ENCODE measurements around the gene AKAP12.

Gene AKAP12

DNA sequence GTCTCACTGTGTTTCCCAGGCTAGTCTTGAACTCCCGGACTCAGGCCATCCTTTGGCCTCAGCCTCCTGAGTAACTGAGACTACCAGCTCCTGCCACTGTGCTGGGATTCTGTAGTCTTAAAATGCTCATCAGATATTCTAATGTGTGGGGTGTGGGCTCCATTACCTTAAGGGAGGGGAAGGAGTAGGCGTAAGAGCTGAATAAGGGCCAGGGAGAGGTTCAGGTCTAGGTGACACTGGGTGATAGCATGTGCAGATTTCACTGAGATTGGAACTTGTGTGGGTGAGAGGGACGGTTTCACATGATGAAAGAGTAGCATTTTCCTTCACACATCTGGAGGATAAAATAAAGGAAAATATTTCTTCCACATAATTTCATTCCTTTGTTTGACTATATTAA lies 8.5 kb downstream of the AKAP12 start:
- H3K4me2 ChIP-seq (ENCODE audit: low read depth, low read length, poor library complexity, severe bottlenecking), result no peak overlapping the region
- no peaks in the 10 kb centered on the region for H3K27me3 ChIP-seq (ENCODE audit: insufficient read depth, low read length, poor library complexity, severe bottlenecking)
- no peaks in the 10 kb centered on the region for H3K36me3 ChIP-seq (ENCODE audit: insufficient read depth, low read length)
- no peak overlapping the region for H2AFZ ChIP-seq (ENCODE audit: low read length)
- peaks cover 4% of the 10 kb centered on the region for H3K4me1 ChIP-seq (ENCODE audit: insufficient read depth, low read length, poor library complexity, severe bottlenecking)
- H3K9ac ChIP-seq (ENCODE audit: low read depth, low read length, poor library complexity, severe bottlenecking), result no peak overlapping the region
- no peaks in the 10 kb centered on the region for H3F3A ChIP-seq (ENCODE audit: low read depth)
- H3K79me2 ChIP-seq (ENCODE audit: insufficient read depth, low read length), result peaks cover 11% of the 10 kb centered on the region
- H3K4me3 ChIP-seq (ENCODE audit: low read length, poor library complexity, severe bottlenecking), result no peak overlapping the region
- H4K20me1 ChIP-seq (ENCODE audit: insufficient read depth, low read length, poor library complexity, severe bottlenecking), result no peaks in the 10 kb centered on the region
- no peaks in the 10 kb centered on the region for H3K9me2 ChIP-seq (replicated peaks; ENCODE audit: low read depth, low read length)
- H3K9me3 ChIP-seq (ENCODE audit: insufficient read depth, low read depth, low read length), result no peaks in the 10 kb centered on the region
- TF ChIP-seq CTCF (conservative IDR thresholded peaks at IDR 0.05; ENCODE audit: low read length) (no peak), EZH2phosphoT487 (IDR thresholded peaks at IDR 0.05; ENCODE audit: borderline replicate concordance) (no peak)

GRCh38 chr6:151252634-151253033 lies 12.9 kb downstream of the AKAP12 start:
- Histone ChIP-seq H2AFZ (ENCODE audit: low read length) (no peak overlapping the region), H3K4me2 (ENCODE audit: low read depth, low read length, poor library complexity, severe bottlenecking) (no peak overlapping the region), H3K9ac (ENCODE audit: low read depth, low read length, poor library complexity, severe bottlenecking) (no peak overlapping the region), H3K4me3 (ENCODE audit: low read length, poor library complexity, severe bottlenecking) (no peak overlapping the region), H3K9me3 (ENCODE audit: insufficient read depth, low read depth, low read length) (no peaks in the 10 kb centered on the region), H3F3A (ENCODE audit: low read depth) (no peaks in the 10 kb centered on the region), H3K27me3 (ENCODE audit: insufficient read depth, low read length, poor library complexity, severe bottlenecking) (no peaks in the 10 kb centered on the region), H3K79me2 (ENCODE audit: insufficient read depth, low read length) (peaks cover 7% of the 10 kb centered on the region; the same call in 1 of the 2 replicates), H4K20me1 (ENCODE audit: insufficient read depth, low read length, poor library complexity, severe bottlenecking) (no peaks in the 10 kb centered on the region), H3K4me1 (ENCODE audit: insufficient read depth, low read length, poor library complexity, severe bottlenecking) (no peaks in the 10 kb centered on the region), H3K9me2 (replicated peaks; ENCODE audit: low read depth, low read length) (no peaks in the 10 kb centered on the region), H3K36me3 (ENCODE audit: insufficient read depth, low read length) (no peaks in the 10 kb centered on the region)
- TF ChIP-seq CTCF (conservative IDR thresholded peaks at IDR 0.05; ENCODE audit: low read length), result no peak
- TF ChIP-seq EZH2phosphoT487 (IDR thresholded peaks at IDR 0.05; ENCODE audit: borderline replicate concordance), result no peak

DNA sequence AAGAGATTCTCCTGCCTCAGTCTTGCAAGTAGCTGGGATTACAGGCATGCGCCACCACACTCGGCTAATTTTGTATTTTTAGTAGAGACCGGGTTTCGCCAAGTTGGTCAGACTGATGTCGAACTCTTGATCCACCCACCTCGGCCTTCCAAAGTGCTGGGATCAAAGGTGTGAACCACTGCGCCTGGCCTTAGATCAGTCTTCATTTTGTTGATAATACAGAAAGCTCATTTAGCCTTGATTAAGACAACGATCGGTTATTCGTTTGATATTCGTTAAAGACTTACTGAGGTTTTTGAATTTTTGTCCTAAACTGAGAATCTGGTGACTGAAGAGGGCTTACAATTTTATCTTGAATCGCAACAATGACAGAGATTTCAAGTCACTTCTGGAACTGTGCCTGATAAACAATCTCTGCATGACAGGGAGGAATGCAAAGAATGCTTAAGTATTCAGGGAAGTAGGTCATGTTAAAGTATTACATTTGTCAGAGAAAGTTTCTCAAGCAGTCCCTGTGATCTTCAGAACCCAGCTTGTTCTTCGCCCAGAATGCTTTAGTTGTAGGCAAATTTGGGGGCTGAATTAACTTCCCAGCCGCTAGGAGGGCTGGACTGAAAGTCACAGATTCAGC lies 14.8 kb downstream of the AKAP12 start:
- Histone ChIP-seq H3F3A (ENCODE audit: low read depth) (no peaks in the 10 kb centered on the region), H4K20me1 (ENCODE audit: insufficient read depth, low read length, poor library complexity, severe bottlenecking) (no peaks in the 10 kb centered on the region), H3K4me2 (ENCODE audit: low read depth, low read length, poor library complexity, severe bottlenecking) (no peak overlapping the region), H3K9me3 (ENCODE audit: insufficient read depth, low read depth, low read length) (no peaks in the 10 kb centered on the region), H3K79me2 (ENCODE audit: insufficient read depth, low read length) (no peaks in the 10 kb centered on the region), H2AFZ (ENCODE audit: low read length) (no peak overlapping the region), H3K4me3 (ENCODE audit: low read length, poor library complexity, severe bottlenecking) (no peak overlapping the region), H3K9me2 (replicated peaks; ENCODE audit: low read depth, low read length) (no peaks in the 10 kb centered on the region), H3K4me1 (ENCODE audit: insufficient read depth, low read length, poor library complexity, severe bottlenecking) (no peaks in the 10 kb centered on the region), H3K36me3 (ENCODE audit: insufficient read depth, low read length) (no peaks in the 10 kb centered on the region), H3K9ac (ENCODE audit: low read depth, low read length, poor library complexity, severe bottlenecking) (no peak overlapping the region), H3K27me3 (ENCODE audit: insufficient read depth, low read length, poor library complexity, severe bottlenecking) (no peaks in the 10 kb centered on the region)
- no peak for TF ChIP-seq CTCF (conservative IDR thresholded peaks at IDR 0.05; ENCODE audit: low read length)
- no peak for TF ChIP-seq EZH2phosphoT487 (IDR thresholded peaks at IDR 0.05; ENCODE audit: borderline replicate concordance)

Measured in Loucy (cell line).